GM19463 (cell line): Measurements from ENCODE around the gene C12orf42.

Experiments used
- ATAC-seq: cut with Tn5 transposase; IDR thresholded peaks from one replicate; pipeline ENCODE4 v1.9.1; 2021; ENCODE audit warnings: mild to moderate bottlenecking, moderate library complexity; ENCODE audit not compliant: unreplicated experiment

C12orf42 gene

DNA sequence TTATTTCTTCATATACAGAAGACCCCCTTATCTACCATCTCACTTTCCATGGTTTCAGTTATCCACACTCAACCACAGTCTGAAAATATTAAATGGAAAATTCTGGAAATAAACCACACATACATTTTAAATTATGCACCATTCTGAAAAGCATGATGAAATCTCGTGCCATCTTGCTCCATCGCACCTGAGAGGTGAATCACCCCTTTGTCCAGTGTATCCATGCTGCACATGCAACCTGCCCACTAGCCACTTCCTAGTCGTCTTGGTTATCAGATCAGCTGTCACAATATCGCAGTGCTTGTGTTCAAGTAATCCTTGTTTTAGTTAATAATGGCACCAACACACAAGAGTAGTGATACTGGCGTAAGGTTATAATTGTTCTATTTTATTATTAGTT, 145.7 kb downstream of the C12orf42 start:
- no peak for ATAC-seq

DNA sequence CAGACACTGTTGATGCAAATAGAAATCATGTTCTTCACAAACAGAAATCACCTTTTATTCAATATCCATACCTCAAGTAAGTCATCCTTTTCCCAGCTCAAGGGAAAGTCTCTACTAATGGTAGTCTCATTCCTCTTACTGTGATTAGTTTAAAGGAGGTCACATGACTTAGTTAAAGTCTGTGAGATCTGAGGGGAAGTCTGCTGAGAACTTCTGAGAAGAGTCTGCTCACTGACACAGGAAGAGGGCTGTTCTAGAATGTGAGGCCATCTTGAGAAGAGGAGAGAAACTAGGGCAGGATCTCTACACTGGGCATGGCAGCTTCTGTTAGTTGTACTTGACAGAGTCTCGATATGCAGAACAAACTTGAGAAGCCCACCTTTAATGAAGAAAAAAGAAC, 146.8 kb downstream of the C12orf42 start:
- no peak for ATAC-seq

DNA sequence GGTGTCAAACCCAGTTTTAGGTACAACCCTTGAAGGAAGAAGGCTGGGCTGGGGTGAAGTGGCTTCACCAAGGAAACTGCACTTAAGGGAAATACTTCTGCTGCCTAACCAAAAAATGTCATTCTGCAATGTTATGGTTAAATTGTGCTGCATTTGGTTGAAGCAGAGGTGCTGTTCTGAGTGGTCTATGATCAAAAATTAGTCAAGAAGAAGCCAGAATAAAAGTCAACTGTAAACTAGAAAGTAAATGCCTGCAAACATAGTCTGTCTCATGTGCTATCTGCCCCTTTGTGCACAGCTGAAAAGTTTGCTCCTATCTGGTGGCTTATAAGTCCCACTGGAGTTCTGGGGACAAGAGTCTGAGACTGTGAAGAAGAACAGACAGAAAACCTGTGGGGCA, 158.8 kb downstream of the C12orf42 start:
- no peak for ATAC-seq

DNA sequence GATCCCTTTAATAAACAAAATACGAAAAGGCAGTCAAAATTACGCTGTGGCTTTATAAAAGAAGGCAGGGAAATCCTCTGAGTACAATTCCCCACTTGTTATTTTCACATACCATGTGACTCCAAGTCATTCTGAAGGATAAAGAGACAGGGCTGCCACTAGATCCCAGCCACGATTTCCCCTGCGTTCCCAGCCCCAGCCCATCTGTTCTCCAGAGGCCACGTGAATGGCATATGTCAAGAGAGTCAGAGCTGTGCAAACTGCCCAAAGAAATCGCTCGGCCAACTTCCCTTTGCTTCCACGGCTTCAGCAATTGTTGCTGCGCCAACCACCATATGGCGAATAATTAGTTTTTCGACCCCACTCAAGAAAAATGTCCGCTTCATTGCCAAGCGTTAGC, 161.3 kb downstream of the C12orf42 start:
- no peak for ATAC-seq

DNA sequence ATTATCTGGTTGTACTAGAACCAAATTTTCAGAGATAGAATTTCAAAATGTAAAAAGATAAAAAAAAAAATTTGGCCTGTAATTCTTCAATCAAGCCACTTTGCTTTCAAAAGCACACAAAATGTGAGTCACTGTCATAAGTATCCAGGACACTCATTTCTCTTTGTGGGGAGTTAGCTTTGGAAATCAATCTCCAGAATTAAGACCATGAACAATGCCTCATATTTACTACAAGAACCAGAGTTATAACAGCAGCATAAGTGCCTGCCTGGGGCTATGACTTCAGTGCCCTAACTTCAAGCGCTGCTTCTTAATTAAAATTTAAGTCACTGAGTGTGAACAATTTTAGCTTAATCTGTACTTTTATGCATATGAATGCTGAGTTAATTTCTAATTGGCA, 162.1 kb downstream of the C12orf42 start:
- no peak for ATAC-seq

DNA sequence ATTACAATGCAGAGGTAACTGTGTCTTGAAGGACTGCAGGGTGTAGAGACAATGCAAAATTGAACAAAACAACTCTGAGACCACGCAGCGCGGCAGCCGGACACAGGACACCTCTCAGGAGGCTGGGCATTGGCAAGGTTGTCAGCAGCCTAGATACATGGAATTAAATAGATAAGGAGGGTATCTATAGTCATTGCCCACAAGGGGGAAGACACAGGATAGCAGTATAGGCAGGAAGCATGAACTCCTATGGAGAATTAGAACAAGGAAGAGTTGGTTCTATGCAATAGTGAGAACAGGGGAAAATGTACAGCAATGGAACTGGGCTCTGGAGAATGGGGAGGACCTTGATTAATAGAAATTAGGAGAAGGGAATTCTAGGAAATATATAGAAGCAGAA, 164.1 kb downstream of the C12orf42 start:
- no peak for ATAC-seq

DNA sequence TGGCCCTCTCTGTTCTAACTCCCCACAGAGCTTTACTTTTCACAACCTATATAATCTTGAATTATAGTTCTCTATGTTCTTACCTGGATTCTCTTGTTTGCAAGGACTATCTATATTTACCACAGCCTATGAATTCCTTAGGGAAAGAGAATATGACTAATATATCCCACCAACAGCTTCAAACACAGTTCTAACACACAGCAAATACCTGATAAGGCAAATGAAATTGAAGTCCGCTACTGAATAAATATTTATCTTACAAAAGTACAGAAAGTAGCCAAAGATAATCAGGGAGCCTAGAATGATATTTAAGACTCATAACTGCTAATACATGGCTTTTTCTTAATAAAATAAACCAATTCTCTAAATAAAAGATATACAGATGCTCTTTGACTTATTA, 165.1 kb downstream of the C12orf42 start:
- no peak for ATAC-seq

DNA sequence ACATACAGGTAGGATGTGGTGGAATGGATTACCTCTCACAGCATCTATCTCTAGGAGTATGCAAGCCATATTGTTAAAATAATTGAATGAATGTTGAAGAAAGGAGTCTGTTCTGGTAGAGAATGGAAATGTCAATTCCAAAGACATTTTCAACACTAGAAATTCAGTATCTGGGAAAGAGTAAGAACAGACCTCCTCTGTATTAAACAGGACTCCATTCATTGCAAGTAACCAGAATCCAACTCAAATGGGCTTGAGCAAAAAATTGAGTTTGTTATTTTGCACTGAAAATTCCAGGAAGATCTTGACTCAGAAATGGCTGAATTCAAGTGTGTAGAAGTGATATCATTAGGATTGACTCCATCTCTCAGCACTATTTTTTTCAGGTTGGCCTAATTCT, 168.1 kb downstream of the C12orf42 start:
- no peak for ATAC-seq

DNA sequence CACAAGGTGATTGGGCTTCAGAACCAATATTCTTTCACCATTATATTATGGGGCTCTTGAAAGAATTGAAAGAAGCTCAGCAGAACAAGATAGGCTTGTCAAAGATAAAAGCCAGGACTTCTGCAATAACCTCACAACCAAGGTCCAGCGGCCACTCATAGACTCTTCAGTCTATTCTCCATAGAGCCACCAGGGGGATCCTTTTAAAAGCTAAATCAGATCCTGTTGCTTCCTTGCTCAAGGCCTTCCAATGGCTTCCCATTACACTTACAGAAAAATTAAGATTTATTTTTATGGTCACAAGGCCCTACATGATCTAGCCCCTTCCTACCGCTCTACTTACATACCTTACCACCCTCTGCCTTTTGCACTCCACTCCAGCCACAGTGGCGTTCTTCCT, 169.6 kb downstream of the C12orf42 start:
- ATAC-seq: no peak

DNA sequence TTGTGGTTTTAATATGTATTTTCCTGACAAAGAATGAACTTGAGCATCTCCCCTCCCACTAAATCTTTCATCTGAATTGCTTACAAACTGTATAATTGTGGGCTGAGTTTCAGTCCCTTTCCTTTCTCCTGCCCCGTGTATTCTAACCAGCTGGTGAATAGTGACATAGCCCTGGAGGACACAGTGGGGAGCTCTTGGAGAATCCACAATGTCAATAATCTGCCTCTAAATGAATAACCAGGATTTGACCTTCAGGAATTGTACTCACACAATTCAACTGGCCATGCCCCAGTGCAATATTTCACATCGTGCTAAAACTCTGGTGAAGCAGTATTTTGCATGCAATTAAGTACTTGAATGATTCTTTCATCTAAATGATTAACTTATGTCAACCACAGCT, 177.2 kb downstream of the C12orf42 start:
- ATAC-seq: no peak

DNA sequence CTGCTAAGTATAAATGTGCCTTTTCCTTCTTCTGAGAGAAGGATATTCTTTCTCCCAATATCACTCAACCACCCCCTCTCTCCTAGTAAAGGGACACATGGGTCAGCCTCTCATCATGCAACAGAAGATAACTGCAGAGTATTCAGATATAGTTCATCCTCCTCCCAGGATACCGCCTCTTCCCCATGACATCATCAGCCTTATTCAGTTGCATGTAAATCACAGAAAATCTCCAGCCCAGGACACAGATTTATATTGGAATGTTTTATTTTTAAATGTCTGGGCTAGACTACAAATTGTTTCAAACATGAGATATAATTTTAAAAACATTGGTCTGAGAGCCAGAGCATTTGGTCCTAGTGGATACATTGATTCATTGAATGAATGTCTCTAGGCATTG, 178.5 kb downstream of the C12orf42 start:
- no peak for ATAC-seq

DNA sequence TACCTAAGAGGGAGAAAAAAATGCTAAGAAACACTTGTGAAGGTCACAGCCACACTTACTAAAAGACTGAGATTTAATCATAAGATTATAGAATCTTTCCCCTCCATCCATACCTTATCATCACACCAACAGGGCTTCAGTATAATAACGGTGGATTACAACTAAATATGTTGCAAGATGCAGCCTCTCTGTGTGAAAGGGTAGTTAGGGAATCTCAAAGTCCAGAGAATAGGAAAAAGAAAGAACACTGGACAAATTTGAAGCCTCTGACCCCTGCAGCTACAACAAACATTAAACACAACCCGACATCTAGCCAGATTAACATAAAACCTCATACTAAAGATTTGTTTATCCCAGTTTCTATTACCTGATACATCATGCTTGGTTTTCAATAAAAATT, 181.0 kb downstream of the C12orf42 start:
- no peak for ATAC-seq

DNA sequence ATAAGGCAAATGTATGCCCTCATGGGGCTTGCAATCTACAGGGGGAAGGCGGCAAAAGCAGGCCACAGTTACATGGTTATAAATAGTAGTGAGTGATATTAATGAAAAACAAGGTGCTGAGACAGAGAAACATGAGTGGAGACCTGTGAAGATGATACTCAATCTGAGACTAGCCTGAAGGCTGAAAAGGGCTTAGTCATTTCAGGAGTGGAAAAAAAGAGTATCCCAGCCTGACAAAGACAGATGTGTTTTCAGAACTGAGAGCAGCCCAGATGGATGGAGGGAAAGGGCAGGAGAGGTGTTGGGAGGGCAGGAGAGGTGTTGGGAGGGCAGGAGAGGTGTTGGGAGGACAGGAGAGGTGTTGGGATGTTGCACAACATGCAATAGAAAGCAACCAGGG, 181.9 kb downstream of the C12orf42 start:
- no peak for ATAC-seq

DNA sequence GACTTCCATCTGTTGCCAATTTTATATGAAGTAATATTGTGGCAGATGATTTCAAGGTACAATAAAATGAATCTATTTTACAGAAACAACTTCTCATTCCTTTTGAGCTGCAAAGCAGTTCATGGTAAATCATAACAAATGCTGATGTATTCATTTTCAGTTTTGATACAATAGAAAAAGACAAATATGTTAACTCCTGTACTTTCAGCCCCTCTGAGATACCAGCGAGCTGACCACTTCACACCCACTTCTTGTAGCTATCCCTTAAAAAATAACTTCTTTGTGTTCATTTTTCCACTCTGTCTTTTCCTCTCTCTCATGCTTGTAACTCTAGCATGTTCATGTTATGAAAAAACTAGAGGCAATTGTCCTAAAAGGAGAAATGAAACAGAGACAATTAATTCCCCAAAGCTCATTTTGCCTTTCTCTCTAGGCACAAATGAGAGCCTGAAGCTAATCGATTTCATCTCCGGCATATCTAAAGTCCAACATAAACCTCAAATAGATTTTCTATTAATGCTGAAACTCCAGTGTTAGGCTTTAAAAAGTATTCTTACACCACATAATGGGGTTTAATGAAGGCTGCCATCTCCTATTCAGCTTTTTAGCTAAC, 182.9 kb downstream of the C12orf42 start:
- no peak for ATAC-seq

DNA sequence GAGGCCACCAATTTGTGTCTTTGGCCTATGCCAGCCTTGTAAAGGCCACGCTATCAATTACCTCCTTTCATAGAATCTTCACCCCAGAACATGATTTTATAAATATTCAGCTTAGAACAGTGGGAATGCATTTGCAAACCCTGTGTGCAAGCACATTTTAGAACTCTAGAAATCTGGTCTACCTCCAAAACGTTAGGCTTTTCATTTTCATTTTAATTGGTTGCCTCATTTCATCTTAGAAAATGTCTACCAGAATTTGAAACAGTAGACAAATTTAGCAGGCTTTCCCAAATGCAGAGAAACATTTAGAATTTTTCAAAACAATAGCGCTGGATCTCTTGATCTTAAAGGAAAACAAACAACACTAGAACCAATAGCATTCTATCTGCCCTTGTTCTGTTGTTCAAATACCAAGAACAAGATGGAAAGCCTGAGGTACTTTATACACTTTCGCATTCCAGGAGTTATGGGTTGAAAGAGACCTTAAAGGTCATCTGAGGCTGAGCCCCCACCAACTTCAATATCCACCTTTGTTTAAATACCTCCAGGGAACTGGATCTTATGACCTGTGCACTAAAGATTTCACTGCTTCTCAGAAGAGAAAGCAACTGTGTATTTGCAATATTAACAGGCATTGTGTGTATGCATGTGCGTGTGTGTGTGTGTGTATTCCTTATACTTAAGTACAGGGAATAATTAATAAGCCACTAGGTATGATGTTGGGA, 185.1 kb downstream of the C12orf42 start:
- ATAC-seq: no peak

DNA sequence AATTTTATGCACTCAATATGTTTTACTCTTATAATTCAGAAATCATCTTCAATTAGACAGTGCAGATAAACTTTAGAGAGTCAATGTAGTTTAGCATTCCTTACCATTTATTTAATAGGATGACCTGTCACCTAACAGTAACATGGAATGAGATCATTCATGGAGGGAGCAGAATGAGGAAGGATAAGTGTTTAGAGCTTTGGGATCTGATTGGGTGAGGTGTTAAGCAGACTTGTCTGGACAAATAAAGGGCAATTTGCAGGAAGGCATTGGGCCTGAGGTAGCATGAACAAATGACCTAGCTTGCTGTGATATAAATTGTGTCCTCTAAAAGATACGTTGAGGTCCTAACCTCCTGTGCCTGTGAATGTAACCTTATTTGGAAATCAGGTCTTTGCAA, 187.4 kb downstream of the C12orf42 start:
- no peak for ATAC-seq

DNA sequence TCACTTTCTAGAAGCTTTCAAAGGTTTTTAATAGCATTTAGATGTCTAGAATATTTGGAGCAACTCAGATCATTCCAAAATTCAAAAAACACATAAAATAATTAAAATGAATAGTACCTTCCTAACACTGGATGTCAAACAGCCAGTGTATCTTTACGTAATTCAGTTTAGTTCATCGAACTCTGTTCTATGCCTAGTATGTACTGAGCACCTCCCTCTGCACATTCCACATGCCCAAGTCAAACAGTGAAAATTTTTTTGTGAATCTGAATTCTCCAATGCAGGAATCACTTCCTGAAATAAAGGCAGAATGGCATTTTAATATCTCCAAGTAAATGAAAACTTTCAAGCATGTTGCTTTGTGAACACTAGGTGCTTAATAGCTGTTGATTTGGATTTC, 192.3 kb downstream of the C12orf42 start:
- no peak for ATAC-seq

DNA sequence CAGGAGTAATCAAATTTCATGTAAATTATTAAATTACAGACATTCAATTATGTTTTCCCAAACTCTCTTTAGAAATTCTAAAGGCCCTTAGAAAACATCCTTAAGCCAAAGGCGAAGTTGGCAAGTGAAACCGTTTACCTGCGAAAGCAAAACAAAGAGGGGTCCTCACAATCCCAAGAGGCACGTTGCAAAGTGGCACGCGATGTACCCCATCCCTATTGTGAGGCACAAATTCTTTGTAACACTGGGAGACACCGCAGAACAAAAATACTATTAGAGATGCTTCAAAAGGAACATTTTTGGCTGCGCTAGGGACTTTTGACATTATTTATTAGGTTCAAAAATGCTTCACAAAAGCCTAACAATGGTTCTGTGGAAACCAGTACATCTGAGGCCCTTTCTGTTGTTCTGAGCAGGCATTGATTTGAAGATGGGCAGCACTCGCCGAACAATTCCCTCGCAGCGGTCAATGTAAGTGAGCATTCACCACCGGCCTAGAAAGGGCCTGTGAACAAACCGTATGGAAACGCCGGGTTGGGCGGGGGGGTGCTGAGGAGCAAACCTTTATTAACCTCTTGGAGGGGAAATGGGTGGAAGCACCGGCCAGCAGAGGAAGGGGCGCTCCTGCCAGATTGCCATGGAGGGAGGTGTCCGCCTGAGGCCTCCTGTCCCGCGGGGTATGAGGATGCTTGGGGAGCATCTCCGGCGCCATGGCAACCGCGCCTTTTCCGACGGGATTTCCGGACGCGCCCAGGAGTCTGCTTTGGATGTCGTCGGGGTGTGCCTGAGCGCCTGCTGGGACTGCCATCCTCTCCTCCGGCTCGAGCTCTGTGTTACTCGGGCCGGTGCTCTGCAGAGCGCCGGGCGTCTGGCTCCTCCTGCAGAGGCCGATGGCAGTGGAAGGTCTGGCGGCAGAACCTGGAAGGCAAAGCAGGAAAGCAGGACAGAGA, 193.9 kb downstream of the C12orf42 start:
- no peak for ATAC-seq

DNA sequence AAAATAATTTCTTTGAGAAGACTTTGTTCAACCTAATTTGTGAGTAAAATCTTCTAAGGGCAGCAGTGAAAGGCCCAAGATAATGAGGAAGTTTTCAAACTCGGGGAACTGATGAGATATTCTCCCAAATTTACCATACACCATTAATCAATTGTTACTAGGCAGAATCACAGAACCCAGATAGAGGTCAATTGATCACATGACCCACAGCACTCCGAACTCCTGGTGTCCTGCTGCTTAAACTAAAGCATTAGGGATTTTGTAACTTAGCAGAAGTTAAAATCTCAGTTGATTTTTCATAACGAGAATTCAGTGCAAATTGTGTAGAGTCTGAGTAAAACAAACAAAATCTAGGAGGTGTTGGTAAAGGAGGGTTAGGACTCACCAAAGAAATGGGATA, 207.8 kb downstream of the C12orf42 start:
- ATAC-seq: no peak

DNA sequence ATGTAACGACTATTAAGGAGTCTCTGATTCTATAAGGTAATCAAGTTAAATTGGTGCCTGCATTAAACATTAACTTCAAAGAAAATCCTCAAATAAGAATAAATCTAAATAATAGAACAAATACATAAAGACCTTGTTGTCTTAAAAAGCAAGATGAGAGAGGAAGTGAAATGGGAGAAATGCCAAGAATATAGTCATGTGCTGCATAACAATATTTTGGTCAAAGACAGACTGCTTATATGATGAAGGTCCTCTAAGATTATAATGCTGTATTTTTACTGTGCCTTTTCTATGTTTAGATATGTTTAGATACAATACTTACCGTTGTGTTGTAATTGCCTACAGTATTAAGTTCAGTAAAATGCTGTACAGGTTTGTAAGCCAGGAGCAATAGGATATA, 213.6 kb downstream of the C12orf42 start:
- ATAC-seq: no peak

DNA sequence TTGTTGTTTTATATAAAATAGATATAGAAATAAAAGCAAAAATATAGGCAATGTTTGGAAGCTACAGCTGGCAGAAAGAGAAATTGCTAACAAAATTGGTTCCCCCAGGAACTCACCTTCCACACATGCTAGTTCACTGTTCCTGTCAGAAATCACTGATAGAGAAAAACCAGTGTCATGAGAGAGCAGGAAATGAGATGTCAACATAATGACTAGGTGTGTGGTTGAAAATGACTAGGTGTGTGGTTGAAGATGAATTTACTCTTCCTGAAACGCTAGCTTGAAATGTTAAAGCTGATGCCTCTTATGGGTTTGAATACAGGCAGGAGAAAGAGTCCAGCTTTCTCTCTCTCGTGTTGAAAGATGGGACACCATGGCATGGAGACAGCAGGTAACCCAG, 216.3 kb downstream of the C12orf42 start:
- peak; percentile 95 for ATAC-seq

DNA sequence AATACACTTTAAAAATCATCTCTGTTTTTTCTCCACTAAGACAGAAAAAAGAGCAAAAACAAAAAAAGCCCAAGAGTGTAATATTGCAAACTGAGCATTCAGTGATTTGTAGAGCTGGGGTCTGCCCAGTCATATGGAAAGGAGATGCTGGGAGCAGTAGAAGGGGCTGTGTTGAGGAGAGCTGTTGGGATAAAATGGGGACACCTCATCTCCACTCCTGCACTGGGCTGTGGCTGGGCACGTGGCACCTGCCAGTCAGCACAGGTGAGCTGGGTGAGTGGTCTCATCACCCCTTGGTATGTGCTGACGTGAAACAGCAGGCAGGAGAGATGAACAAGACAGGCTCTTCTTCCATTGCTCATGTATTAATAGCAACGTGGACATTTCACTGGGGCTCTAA, 217.4 kb downstream of the C12orf42 start:
- no peak for ATAC-seq
